Iris pigment epithelial cell (primary cell): Measurements from ENCODE around the gene NOXO1.
"Not testable (repeated sequence)": the region's sequence is repeated elsewhere in the genome, so short reads cannot be mapped to it uniquely, and the experiment has no call there.

ENCODE experiments used
- DNase-seq: peaks from one replicate; pipeline ENCODE4 v3.0.0-alpha.2; 2011; ENCODE audit warnings: low read depth

NOXO1 gene

DNA sequence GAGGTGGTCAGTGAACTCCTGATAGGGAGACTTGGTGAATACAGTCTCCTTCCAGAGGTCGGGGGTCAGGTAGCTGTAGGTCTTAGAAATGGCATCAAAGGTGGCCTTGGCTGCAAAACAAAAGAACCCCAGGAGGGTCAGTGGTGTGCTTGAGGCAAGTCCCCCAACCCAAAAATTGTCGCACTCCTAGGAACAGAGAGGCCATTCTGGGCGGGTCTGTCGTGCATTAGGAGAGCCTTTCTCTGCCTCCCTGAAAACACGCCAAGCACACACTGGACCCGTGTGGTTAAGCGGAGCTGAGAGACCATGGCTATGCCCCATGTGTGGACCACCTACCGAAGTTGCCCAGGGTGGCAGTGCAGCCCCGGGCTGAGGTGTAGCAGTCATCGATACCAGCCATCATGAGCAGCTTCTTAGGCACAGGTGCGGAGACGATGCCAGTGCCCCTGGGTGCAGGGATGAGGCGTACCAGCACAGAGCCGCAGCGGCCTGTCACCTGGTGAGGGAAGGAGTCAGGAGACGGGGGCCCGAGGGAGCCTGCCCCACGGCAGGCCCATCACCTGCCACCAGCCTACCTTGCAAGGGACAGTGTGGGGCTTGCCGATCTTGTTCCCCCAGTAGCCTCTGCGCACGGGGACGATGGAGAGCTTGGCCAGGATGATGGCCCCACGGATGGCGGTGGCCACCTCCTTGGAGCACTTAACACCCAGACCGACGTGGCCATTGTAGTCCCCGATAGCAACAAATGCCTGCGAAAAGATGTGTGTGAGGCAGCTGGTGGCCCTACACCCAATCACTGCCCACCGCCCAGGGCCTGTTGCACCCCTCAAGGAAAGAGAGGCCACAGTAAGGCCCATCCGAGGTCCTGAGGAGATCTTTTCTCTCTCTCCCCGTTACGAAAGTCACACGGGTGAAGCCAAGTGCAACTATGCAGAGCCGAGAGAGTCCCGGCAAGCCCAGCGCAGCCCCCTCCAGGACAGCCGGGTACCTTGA, 18.8 kb downstream of the NOXO1 start:
- DNase-seq = not testable (repeated sequence)

DNA sequence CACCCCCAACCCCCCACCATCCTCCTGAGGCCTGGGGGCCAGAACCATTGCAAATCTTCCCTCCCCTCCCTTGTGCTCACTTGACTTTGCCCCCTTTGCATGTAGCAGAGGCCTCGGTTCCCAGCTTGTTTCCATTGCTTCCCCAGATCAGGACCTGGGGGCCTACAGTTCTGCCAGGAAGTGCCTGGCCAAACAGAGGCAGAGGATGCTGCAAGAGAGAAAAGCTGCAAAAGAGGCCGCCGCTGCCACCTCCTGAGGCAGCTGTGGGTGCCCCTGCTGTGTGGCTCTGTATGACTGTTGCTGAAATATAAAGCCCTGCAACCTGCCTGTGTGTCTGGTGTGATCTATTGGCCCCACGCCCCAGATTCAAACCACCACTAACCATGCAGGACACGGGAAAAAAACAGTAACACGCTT, 19.6 kb downstream of the NOXO1 start:
- no peak for DNase-seq

DNA sequence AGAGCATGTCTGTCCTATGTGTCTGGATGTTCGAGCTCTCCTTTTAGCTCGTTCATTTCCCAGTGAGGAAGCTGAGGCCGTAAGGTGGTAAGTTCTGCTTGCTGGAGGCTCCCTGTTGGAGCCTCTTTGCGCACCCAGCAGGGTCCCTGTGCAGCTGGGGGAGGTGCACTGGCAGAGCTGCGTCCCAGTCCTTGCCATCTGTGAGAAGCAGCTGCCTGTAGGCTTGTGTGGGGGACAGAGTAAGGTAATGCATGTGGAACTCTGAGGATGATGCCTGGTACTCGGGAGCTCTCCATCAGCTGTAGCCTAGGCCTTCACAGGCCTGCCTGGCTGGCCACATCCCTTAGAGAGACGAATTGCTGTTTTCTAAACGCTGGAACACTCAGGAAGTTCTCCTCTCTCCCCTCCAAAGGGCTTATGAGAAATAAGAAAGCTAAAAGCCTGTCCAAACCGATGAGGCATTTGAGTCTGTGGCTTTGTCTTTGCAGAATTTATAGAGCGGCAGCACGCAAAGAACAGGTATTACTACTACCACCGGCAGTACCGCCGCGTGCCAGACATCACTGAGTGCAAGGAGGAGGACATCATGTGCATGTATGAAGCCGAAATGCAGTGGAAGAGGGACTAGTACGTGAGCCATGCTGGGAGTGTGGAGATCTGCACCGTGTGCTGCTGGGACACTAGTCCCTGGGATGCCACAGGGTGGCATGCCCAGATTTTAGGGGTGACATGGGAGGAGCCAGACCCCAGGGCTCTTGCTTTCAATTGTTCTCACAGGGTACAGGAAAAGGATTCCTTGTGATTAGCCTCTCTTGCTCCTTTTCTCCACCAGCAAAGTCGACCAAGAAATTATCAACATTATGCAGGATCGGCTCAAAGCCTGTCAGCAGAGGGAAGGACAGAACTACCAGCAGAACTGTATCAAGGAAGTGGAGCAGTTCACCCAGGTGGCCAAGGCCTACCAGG, 20.3 kb downstream of the NOXO1 start:
- no peak for DNase-seq

DNA sequence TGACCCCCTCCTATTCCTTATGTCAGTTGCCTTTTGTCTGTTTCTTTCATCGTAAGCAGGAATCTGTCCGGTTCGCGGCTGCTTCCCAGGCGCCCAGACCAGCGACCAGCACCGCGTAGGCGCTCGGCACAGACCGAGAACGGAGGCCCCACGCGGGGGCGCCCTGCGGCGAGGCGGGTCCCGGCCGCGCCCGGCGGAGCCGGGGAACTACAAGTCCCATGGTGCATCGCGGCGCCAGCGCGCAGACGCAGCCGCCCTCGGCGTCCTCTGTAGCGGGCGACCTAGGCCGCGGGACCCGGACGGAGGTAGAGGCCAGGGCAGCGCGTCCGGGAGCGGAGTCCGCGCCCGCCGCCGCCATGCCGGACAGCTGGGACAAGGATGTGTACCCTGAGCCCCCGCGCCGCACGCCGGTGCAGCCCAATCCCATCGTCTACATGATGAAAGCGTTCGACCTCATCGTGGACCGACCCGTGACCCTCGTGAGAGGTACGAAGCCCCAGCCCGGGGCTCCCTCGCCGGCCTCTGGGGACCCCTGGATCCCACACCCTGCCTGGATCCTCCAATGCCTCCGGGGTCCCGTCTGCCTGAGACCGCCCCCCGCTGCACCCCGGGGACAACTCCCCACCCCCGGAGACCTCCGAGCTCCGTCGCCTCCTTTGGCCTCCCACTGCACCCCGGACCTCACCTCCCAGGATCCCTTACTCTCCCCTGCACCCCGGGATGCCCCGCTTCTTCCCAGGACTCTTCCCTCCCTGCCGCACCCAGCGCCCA, 21.8 kb downstream of the NOXO1 start, which contains the start of gene NDUFB10:
TSS of gene NDUFB10 (plus strand) at position 270 of the 771 bp plus-strand sequence. CDS start at position 357, 87 bp downstream.
- peak; percentile 87 for DNase-seq

DNA sequence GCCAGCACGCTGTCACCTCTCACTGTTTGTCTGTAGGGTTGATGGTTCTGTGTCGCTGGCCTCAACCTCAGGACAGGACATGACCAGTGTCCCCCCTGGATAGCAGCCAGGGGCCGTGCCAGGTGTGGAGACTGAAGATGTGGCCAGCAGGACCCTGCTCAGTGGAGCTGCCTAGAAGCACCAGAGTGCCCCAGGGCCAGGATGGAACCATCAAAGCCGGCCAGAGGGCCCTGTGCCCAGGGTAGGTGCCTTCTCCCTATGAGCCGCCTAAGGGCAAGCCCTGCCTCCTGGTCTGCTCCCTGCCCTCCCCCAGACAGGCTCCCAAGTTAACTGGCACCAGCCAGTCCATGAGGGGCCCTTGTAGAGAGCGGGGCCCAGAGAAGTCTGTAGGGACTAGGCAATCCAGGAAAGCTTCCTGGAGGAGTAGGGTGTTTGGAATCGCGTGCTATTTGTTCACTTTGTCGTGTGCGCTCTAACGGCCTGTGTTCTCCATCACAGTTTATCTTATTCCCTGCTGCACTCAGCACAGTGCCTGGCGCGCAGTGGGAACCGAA, 22.5 kb downstream of the NOXO1 start:
- DNase-seq = no peak

DNA sequence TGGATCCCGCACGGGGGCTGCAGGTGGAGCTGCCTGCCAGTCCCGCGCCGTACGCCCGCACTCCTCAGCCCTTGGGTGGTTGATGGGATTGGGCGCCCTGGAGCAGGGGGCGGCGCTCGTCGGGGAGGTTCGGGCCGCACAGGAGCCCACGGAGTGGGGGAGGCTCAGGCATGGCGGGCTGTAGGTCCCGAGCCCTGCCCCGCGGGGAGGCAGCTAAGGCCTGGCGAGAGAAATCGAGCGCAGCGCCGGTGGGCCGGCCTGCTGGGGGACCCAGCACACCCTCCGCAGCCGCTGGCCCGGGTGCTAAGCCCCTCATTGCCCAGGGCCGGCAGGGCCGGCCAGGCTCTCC, 23.2 kb downstream of the NOXO1 start:
- DNase-seq = not testable (repeated sequence)

DNA sequence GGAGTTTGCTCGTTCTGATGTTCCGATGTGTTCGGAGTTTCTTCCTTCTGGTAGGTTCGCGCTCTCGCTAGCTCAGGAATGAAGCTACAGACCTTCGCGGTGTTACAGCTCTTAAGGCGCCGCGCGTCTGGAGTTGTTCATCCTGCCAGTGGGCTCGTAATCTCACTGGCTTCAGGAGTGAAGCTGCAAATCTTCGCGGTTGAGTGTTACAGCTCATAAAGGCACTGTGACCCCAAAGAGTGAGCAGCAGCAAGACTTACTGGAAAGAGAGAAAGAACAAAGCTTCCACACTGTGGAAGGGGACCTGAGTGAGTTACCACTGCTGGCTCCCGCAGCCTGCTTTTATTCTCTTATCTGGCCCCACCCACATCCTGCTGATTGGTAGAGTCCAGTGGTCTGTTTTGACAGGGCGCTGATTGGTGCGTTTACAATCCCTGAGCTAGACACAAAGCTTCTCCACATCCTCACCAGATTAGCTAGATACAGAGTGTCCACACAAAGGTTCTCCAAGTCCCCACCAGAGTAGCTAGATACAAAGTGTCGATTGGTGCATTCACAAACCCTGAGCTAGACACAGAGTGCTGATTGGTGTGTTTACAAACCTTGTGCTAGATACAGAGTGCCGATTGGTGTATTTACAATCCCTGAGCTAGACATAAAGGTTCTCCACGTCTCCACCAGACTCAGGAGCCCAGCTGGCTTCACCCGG, 23.7 kb downstream of the NOXO1 start:
- DNase-seq = not testable (repeated sequence)

DNA sequence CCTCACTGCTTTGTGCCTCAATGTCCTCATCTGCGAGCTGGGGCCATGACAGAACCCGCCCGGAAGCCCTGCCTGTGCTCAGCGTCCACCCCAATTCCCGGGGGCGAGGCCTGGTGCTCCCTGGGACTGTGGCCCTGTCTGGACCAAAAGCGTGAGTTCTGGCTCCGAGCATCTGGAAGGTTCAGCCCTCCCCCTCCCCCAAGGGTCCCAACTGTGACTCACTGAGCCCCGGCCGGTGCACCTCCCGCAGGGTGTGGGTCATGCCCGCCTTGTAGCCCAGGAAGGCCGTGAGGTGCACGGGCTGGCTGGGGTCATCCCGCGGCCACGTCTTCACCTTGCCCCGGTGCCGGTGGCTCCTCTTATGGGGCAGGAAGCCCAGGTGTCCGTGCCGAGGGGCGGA, 27.5 kb downstream of the NOXO1 start:
- DNase-seq = no peak

DNA sequence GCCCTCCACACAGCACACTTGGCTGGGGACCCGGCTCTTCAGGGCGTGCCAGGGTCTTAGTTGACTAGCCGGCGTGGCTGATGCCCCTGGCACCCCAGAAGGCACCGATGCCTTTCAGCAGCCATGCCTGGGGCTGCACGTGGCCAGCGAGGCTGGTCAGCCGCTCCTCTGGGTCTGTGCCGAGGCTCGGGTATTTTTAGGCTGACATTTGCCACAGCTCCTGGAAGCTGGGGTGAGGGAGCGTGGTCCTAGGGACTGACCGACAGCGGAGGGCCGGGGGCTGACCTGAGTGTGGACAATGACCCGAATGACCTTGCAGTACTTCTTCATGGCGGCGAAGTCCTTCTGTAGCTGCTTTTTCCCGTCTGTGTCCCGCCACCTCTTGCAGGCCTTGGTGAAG, 30.7 kb downstream of the NOXO1 start:
- no peak for DNase-seq

DNA sequence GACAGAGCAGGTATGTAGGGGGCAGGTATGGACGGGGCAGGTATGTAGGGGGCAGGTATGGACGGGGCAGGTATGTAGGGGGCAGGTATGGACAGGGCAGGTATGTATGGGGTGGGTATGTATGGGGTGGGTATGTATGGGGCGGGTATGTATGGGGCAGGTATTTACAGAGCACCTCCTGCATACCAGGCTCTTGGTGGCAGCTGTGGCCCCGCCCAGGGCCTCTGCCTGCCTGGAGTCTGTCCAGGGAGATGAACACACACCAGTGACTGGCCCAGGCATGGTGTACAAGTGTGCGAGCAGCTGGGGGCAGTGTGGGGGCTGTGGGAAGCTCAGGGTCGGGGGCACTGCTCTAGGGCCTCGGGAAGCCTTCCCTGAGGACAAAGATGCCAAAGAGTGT, 31.2 kb downstream of the NOXO1 start:
- DNase-seq = no peak

DNA sequence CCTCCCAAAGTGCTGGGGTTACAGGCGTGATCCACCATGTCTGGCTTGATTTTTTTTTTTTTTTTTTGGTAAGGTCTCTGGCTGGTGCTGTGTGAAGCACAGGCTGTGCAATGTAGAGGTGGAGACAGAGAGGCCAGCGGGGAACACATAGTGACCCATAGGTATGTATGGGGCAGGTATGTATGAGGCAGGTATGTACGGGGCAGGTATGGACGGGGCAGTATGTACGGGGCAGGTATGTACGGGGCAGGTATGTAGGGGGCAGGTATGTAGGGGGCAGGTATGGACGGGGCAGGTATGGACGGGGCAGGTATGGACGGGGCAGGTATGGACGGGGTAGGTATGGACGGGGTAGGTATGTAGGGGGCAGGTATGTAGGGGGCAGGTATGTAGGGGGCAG, 31.8 kb downstream of the NOXO1 start:
- no peak for DNase-seq

DNA sequence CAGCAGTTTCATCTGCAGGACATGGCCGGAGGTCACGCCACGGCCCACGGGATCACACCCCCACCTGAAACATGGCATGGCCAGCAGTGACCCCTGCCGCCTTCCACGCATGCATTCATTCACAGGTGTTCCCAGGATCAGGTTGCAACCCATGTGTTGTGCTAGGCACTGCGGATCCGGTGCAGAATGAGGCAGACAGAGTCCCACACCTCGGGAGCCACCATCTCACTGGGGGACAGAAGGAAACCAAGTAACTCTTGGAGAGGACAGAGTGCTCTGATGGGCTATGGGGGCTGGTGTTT, 33.9 kb downstream of the NOXO1 start:
- no peak for DNase-seq

DNA sequence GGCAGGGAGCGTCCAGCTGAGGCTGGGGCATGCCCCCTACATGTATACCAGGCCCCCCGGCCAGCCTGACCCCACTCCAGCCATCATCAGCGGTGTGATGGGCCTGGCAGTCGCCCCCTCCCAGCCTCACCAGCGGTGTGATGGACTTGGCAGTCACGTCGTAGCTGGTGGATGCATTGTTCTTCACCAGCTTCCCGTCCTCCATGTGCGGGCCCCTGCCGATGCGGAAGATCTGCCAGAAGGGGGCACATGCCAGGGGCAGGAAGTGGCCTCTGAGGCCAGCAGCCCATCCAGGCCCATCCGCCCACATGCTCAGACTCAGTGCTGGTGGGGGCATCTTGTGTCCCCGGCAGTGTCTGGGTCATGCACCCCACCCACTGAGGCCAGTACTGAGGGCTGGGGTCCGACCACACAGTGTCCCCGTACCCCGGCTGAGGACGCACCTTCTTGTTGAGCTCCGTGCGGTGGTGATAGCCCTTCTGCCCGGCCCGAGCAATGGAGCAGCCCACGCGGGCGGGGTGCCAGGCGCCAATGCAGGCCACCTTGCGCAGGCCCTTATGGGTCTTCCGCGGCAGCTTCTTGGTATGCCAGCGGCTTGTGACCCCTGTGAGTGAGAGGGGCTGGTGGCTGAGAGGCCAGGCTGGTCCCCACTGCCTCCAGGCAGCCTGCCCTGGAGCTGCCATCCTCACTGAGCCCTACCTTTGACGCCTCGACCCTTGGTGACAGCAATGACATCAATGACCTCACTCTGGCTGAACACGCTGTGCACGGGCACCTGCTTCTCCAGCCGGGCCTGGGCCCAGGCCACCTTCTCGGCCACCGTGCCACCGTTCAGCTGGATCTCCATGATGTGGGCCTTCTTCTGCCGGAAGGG, 34.5 kb downstream of the NOXO1 start:
- no peak for DNase-seq

DNA sequence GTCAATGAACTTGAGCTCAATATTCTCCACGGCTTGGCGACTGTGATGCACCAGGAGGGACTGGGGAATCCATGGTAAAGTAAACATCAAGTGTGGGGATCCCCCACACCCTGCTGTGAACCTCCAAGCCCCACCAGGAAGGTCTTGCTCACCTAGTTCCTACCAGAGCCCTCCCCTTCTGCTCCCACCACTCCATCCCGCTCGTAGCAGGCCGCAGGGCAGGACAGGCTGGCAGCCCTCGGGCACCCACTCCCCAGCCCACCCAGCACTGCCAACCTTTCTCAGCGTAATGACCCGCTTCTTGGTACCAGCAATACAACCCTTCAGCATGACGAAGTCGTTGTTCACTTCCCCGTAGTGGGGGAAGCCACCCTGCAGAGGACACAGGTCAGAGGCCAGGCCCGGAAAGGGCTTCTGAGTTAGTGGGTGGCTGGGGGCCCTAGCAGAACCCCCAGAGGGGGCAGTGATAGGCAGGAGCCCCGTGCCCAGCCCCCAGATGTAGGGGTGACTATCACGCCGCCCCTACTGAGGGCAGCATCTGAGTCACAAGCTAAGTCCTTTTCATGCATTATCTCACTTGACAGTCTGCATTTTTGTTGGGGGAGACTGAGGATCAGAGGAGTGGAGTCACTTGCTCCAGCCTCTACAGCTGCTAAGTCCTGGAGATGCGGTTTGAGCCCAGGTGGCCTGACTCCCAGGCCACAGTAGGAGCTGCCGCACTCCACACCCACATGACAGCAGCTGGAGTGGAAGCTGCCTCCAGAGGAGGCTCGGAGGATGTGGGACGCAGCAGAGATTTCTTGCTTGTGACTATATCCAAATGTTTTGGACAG, 35.5 kb downstream of the NOXO1 start:
- DNase-seq = no peak

DNA sequence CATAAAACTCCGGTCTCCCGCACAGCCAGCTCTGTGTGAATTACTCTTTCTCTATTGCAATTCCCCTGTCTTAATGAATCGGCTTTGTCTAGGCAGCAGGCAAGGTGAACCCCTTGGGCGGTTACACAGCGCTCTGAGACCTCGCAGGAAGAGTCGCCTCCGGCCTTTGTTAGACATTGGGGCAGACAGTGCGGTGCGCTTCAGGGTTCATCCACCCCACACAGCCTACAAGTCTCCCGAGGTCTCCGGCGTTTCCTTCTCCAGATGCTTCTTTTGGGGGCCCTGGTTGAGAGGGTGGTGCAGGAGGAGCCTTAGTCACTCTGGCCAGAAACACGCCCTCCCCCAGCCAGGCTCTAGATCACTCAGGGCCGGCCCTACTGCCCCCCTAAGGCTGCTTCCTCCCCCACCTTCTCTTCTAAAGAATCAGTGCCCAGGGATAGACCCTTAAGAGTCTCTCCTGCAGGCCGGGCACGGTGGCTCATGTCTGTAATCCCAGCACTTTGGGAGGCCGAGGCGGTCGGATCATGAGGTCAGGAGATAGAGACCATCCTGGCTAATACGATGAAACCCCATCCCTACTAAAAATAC, 36.6 kb downstream of the NOXO1 start:
- no peak for DNase-seq

DNA sequence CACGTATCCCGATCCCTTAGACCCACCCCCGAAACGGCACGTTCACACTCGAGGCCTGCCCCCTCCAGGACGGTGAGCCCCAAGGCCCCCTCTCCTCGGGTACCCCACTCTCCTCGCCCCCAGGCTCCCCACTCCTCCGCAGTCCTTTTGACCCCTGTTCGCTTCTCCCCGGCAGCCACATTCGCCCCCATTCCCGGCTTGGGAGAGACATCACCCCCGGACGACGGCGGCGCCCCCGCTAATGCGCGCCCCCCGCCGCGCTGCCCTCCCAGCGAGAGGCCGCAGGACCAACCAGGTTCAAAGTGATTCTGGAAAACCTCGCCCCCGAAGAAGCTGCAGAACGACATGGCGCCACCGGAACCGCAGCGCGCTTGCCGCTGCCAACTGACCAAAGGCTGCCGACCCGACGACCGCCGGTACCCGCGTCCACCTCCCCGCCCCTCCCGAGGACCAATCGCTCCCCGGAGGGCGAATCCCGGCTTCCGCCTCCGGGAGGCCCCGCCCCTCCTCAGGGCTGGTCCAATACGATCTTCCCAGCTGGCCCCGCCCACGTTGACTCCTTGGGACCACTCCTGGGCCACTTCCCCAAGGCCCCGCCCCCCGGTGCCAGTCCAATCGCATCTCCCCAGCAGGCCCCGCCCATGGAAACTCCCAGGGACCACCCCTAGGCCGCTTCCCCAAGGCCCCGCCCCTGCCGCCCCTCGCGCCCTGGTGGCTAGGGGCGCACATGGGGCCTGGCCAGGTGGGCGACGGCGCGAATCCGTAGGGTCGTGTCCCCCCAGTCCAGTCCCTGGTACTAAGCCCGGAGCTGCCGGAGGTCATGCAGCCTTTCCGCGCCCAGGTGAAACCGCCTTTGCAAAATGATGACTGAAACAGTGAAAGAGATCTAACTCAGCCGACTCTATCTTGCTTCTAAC, 38.2 kb downstream of the NOXO1 start, which contains the start of gene MSRB1:
TSS of gene MSRB1 (minus strand) at position 390 of the 917 bp plus-strand sequence. CDS start at position 347, 43 bp downstream.
- peak; percentile 98 for DNase-seq

DNA sequence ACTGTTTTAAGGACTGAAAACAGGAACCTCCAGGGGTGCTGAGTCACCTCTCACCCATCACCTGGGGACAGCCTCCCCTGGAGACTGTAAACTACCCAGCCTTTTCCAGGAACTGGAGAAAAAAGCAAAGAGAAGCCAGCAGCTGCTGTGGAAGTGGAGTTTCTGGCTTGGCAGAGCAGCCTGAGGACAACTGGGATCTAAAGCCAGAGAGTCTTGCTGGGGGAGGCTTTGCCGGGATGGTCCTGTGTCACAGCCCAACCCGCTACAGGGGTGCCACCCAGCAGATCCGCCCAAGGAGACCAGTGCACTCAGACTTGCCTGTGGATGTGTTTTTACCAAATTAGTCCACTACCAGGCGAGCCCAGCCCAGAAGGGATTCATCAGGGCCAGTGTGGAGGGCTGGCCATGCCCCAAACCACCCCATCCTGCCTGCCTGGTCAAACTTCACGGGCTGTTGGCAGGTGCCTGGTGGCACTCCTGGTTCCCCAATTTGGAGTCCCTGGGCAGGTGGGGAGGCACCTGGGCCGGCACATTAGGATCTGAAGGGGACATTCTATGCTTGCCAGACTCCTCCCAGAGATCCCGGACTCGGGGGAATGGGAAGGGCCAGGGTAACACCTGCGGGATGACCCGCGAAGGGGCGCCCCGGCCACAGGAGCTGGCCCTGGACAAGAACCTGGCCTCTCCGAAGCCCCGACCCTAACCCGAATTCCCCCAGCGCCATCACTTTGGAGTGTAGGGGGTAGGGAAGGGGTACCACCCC, 39.0 kb downstream of the NOXO1 start:
- DNase-seq = peak; percentile 26
